H1 (cell line): ENCODE data around the gene TMEM30A.

Experiments
- CEBPB ChIP-seq: IDR thresholded peaks from 2 replicates; pipeline ENCODE4 v1.6.1; 2012; ENCODE audit warnings: low read depth, low read length
- CTCF ChIP-seq, 3 experiments: IDR thresholded peaks; 1 replicate in 2 of 3; 2 replicates in 1 of 3; pipeline versions ENCODE4 v1.5.1 to v1.6.1; 2011; ENCODE audit warnings: low read length in 3 of 3, mild to moderate bottlenecking in 3 of 3, inconsistent platforms in 2 of 3, low read depth in 1 of 3, moderate library complexity in 1 of 3; ENCODE audit not compliant: insufficient read depth in 1 of 3; ENCODE audit errors: control extremely low read depth in 1 of 3
- EGR1 ChIP-seq: IDR thresholded peaks from 2 replicates; pipeline ENCODE4 v1.6.1; 2011; ENCODE audit warnings: low read depth, low read length, borderline replicate concordance
- EP300 ChIP-seq, 2 experiments: IDR thresholded peaks; 1 replicate in 1 of 2; 2 replicates in 1 of 2; pipeline ENCODE4 v1.6.1; 2011 to 2012; ENCODE audit warnings: low read depth in 2 of 2, low read length in 2 of 2, mild to moderate bottlenecking in 2 of 2, borderline replicate concordance in 1 of 2, inconsistent platforms in 1 of 2, moderate library complexity in 1 of 2
- EZH2 ChIP-seq: fragments of 200-600 bp; sonication (generic); IDR thresholded peaks from 2 replicates; pipeline ENCODE4 v1.7.1; 2012; ENCODE audit warnings: low read depth, mild to moderate bottlenecking, moderate library complexity, low read length, inconsistent platforms; ENCODE audit not compliant: severe bottlenecking
- HDAC6 ChIP-seq: IDR thresholded peaks from one replicate; pipeline ENCODE4 v1.7.1; 2012; ENCODE audit warnings: low read depth, mild to moderate bottlenecking, inconsistent platforms, low read length, moderate library complexity
- MAFK ChIP-seq: IDR thresholded peaks from 2 replicates; pipeline ENCODE4 v1.6.1; 2012; ENCODE audit warnings: low read depth, mild to moderate bottlenecking, improper control_type of control experiment, low read length
- MAX ChIP-seq: IDR thresholded peaks from 2 replicates; pipeline ENCODE4 v1.6.1; 2012; ENCODE audit warnings: inconsistent platforms
- POLR2AphosphoS5 ChIP-seq: IDR thresholded peaks from 2 replicates; pipeline ENCODE4 v1.6.1; 2011; ENCODE audit warnings: low read depth, low read length
- RAD21 ChIP-seq, 2 experiments: IDR thresholded peaks in 1 of 2; conservative IDR thresholded peaks in 1 of 2; 2 replicates each; pipeline ENCODE4 v1.6.1; 2011; ENCODE audit warnings: low read depth in 2 of 2, low read length in 2 of 2, improper control_type of control experiment in 1 of 2, inconsistent platforms in 1 of 2, mild to moderate bottlenecking in 1 of 2, moderate library complexity in 1 of 2
- SIX5 ChIP-seq: IDR thresholded peaks from 2 replicates; pipeline ENCODE4 v1.6.1; 2011; ENCODE audit warnings: mild to moderate bottlenecking, low read depth, low read length
- SUZ12 ChIP-seq: fragments of 200-600 bp; sonication (generic); IDR thresholded peaks from 2 replicates; pipeline ENCODE4 v1.6.1; 2012; ENCODE audit warnings: mild to moderate bottlenecking, inconsistent platforms, low read length, moderate library complexity, mixed read lengths
- TAF1 ChIP-seq: IDR thresholded peaks from 2 replicates; pipeline ENCODE4 v1.6.1; 2011; ENCODE audit warnings: mild to moderate bottlenecking, low read depth, low read length
- YY1 ChIP-seq: IDR thresholded peaks from 2 replicates; pipeline ENCODE4 v1.6.1; 2011; ENCODE audit warnings: low read depth, mild to moderate bottlenecking, low read length

DNA sequence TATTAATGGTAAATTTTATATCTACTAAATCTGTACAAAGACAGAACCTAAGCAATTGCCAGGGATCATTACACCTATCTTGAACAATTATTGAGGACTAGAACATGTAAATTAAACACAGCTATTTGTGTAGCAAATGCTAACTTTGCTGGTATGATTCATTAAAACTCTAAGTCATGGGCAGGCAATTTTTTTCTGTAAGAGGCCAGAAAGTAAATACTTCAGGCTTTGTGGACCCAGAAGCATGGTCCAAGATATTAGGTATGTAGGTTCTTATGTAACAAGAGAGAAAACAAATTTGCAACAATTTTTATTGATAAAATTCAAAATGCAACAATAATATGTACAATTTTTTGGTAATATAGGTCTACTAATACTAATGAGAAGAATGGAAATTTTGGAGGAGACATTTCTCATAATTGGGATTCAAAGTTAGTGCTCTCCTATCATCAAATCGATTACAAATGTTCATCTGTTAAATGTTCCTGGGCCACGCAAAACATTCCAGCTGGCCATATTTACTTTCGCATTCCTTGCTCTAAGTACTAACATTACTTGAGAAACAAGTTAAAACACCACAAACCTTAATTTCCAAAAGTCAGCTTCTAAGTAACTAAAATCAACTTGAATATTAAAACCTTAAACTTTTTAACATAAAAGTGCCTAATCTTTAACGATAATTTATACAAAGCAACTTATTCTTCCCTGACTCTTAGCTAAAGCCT lies 4.3 kb downstream of the TMEM30A start:
- no peak for TF ChIP-seq HDAC6
- TF ChIP-seq RAD21 (IDR thresholded peaks at IDR 0.05 in 1 of 2, conservative IDR thresholded peaks at IDR 0.05 in 1 of 2; ENCODE audit: low read depth in 2 of 2, low read length in 2 of 2): no peak
- TF ChIP-seq MAFK: no peak
- no peak for TF ChIP-seq EP300 (IDR thresholded peaks at IDR 0.05; ENCODE audit: borderline replicate concordance in 1 of 2, low read depth in 2 of 2, low read length in 2 of 2)
- no peak for TF ChIP-seq TAF1
- no peak for TF ChIP-seq EZH2
- no peak for TF ChIP-seq CTCF (IDR thresholded peaks at IDR 0.05; ENCODE audit: control extremely low read depth in 1 of 3, insufficient read depth in 1 of 3, low read depth in 1 of 3, low read length in 3 of 3)
- no peak for TF ChIP-seq SIX5
- TF ChIP-seq POLR2AphosphoS5: no peak
- TF ChIP-seq SUZ12: no peak
- no peak for TF ChIP-seq MAX
- TF ChIP-seq CEBPB: no peak
- TF ChIP-seq YY1: no peak
- no peak for TF ChIP-seq EGR1
